Left hindlimb (tissue), 1 donor: ENCODE data around the gene ARFGAP1.
"Not testable (repeated sequence)": the region's sequence is repeated elsewhere in the genome, so short reads cannot be mapped to it uniquely, and the experiment has no call there.

Experiments
- DNase-seq: peaks from one replicate; pipeline ENCODE4 v3.0.0-alpha.2; 2018

ARFGAP1 gene

DNA sequence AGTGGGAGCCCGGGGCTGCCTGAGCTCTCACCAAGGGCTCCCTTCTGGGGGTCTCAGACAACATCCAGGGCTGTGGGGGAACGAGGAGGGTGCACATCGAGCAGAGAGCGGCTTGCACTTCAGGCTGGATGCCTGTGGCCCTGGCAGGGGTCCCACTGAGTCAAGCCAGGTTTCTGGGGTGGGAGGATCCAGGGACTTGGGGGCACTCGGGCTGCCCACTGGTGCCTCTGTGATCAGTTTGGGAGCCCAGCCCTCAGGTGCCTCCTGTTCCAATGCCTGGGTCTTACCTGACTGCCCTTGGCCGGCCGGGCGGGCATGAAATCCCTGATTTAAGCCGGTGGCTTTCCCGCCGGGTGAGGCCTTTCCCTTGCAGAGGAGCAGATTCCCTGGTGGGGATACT, 20.8 kb downstream of the ARFGAP1 start:
- no peak for DNase-seq

DNA sequence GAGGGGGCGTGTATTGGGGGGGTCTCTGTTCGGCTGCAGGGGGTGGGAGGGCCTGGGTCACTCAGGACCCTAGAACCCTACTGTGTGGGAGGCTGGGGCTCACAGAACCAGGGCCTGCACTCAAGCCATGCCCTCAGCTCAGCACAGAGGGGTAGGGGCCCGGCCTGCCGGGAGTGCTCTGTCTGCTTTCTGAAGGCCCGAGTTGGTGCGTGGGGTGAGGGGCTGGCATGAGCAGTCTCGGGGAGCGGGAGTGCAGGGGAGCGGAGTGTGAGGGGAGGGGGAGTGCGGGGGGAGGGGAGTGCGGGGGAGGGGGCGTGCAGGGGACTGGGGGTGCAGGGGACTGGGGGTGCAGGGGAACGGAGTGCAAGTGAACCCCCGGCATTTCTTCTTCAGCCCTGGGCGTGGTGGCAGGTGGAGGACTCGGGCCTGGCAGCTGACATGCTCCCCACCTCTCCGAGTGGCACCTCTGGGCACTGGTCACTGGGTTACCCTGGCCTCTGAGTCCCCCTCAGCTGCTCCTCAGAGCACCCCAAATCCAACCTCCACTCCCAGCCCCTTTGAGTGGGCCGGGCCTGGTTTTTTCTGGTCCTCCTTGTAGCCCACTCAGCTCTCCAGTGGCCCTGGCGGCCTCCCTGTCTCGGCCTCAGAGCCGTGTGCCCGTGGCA, 21.4 kb downstream of the ARFGAP1 start:
- DNase-seq = no peak

DNA sequence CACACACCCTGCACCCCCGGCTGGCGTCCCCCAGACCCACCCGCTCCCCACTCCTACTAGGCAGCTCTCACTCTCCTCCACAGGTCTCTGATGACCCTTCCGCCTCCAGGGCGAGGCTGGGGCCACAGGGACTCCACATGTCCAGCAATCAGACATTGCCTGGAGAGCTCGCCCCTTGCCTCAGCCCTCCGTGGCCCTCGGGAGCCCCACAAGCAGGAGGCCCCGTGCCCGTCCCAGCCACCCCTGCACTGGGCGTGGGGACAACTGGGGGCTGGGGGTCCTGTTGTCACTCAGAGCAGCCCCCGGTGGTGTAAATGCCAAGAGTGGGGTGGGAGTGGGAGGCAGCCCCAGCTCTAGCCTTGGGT, 21.9 kb downstream of the ARFGAP1 start:
- DNase-seq = no peak

DNA sequence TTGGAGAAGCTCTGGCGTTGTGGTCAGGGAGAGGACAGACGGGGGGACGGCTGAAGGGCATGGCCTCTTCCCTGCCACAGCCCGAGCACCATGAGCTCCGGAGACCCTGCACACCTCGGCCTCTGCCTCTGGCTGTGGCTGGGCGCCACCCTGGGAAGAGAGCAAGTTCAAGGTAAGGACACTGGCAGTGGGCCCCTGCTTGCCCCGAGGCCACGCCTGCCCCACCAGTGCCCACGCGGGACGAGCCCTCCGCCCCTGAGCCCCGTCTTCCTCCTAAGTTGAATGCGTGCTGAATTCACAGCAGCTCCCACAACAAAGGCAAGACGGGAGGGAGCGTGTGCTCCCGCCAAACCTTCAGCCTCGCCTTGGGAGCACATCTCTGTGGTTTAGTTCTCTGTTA, 22.4 kb downstream of the ARFGAP1 start:
- no peak for DNase-seq

DNA sequence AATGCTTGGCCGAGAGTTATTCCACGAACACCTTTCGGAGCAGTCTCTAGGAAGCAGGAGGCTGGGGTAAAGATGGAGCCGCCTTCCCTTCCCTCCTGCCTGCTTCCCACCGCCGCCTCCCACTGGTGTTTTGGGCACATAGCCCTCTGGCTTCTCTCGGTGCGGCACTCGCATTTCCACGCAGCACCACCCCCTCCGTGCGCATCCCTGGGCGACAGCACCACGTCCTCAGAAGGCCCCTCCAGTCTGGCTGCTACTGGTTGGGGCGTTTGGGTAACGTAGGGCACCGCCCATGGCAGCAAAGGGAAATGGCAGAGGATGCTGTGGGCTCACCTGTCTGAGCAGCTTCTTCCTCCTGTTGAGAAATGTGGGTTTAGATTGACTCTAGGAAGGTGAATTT, 22.8 kb downstream of the ARFGAP1 start:
- no peak for DNase-seq

DNA sequence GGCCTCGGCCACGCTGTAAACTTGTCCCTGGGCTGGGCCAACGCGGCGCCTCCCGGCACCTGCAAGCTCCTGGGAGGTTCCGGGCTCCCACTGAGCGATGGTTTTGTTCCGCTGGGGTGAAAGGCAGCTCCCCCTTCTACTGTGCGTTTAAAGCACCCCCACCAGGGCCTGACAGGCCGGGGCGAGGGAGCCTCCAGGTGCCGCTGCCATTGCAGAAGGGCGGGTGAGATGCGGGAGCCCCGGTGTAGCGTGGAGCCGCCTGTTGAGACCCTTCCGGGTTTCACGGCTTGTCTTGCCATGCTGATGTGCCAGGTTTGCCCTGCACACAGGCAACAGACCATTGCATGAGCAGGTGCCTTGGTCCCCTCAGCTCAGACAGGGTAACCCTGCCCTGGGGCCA, 23.2 kb downstream of the ARFGAP1 start:
- DNase-seq = no peak

DNA sequence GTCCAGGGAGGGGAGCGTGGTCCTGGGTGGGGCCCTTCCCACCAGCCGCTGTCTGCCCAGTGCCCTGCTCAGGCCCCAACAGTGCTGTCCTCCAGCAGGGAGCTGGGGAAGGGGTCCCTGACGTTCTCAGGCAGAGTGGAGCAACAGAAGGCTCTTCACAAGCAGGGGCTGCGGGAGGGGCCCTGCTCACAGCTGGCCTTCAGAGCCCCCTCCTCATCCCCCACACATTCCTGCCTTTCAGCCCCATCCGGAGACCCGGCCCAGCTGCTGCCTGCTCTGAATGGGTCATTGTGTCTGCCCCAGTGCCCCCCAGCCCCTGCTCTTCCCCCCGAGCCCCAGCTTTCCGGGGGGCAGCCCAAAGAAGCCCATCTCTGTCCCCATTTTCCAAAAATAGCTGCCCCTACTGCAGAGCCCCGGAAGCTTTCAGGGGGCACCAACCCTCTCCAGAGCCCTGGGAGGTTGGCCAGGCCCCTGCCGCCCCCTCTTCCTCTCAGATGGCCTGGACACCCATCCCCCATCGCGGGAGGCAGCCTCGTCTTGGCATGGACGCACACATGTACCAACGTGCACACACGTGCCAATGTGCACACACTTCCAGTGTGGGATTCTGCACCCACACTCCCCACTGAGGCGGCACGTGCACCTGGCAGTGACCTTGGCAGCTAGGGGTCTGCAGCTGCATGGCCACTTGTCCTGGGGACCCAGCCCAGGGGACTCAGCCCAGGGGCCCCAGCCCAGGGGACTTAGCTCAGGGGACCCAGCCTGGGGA, 24.1 kb downstream of the ARFGAP1 start:
- DNase-seq = no peak

DNA sequence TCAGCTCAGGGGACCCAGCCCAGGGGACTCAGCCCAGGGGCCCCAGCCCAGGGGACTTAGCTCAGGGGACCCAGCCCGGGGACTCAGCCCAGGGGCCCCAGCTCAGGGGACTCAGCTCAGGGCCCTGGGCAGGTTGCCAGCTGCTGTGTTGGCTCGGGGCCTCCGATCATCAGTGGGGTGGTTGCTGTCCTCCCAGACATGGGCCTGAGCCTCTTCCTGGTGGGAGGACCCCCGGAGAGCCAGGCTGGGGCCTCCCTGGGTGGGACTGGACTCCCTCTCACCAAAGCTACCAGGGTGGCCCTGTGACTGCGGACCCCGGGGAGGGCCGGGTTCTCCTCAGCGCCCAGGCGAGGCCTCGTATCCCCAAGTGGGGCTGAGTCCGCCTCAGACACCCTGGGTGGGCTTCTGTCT, 24.8 kb downstream of the ARFGAP1 start:
- DNase-seq = no peak

DNA sequence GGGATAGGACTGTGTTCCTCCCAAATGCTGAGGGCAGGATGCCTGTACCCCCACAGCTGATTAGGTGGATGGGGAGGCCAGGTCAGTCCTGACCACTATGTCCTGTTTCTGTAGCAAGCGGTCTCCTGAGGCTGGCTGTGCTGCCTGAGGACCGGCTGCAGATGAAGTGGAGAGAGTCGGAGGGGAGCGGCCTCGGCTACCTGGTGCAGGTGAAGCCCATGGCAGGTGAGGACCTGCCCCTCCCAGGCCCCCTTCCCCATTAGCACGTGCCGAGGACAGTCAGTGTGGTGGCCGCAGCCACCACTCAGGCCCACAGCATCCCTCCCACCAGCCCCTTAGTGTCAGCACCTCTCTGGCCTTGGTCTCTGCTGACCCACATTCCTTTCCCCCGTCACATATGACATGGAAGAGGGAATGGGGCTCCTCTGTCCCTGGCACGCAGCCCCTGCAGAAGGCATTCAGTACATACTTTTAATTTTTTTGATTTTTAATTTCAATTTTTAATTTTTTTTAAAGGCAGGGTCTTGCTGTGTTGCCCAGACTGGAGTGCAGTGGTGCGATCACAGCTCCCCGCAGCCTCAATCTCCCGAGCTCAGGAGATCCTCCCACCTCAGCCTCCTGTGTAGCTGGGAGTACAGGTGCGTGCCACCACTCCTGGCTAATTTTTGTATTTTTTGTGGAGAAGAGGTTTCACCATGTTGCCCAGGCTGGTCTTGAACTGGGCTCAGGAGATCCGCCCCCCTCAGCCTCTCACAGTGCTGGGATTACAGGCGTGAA, 25.4 kb downstream of the ARFGAP1 start:
- no peak for DNase-seq

DNA sequence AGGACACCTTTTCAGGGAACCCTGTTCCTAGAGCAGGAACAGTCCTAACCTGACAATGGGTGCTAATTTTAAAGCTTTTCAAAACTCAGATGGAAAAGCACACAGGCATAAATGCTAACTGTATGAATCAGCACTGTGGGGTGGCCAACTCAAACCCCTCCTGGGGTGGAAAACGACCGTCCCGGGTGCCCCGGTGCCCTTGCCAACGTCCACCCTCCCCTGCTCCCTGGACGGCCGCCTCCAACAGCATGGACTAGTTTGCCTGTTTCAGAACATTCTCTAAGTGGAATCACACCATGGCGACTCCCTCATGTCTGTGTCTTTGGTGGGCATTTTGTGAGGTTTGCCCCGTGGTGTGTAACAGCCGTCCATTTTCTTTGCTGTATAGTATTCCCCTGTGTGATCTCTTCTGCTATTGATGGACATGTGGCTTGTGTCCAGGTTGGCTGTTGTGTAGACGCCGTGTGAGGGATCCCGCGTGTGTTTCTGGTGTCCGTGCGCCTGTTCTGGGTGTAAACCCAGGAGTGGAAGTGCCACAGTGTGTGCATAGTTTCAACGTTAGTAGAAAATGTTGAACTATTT, 26.2 kb downstream of the ARFGAP1 start:
- no peak for DNase-seq

DNA sequence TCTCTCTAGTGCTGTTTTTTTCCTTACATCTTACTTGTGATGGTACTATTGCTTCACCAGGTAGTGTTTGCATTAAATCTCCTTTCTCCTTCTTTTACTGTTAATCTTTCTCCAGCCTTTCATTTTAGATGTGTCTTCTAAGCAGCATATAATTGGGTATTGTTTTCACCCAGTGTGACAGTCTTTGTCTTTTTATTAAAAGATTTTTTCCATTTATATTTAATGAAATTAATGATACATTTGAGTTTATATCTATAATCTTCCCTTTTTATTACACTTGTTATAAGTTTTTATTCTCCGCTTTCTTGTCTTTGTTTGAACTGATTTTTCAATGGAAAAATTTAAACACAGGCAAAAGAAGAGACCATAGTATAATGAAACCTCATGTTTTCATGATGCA, 29.1 kb downstream of the ARFGAP1 start:
- no peak for DNase-seq

DNA sequence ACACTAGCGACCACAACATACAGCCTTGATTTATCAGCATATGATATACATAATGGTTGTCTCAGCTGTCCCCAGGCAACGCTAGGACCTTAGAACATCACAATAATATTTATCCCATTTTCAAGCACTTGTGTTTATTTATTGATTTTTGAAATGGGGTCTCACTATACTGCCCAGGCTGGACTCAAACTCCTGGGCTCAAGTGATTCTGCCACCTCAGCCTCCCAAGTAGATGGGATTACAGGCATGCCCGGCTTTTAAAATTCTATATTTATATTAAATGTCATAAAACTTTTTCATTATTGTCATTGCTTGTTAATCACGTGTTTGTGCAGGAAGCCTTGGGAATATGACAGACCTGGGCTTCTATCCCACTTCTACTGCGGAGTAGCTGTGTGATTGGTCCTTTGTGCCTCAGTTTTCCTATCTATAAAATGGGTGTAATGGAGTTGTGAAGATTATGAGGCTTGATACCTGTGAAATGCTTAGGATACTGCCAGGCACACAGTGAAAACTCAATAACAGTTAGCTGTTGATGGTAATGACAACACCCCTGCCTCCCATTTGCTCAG, 30.6 kb downstream of the ARFGAP1 start:
- DNase-seq = no peak

DNA sequence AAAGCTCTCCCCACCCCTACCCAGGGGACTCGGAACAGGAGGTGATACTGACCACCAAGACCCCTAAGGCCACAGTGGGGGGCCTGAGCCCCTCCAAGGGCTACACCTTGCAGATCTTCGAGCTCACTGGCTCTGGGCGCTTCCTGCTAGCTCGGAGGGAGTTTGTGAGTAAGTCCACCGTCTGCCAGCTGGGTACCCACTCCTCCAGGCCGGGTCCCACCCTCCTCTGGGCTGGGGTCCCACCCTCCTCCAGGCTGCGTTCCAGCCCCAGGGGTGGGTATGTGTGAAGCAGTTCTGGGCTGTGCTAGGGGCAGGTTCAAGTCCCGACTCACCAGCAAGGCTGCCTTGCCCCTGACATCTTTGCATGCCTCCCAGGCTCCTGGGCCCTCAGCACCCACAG, 32.8 kb downstream of the ARFGAP1 start:
- DNase-seq = no peak

DNA sequence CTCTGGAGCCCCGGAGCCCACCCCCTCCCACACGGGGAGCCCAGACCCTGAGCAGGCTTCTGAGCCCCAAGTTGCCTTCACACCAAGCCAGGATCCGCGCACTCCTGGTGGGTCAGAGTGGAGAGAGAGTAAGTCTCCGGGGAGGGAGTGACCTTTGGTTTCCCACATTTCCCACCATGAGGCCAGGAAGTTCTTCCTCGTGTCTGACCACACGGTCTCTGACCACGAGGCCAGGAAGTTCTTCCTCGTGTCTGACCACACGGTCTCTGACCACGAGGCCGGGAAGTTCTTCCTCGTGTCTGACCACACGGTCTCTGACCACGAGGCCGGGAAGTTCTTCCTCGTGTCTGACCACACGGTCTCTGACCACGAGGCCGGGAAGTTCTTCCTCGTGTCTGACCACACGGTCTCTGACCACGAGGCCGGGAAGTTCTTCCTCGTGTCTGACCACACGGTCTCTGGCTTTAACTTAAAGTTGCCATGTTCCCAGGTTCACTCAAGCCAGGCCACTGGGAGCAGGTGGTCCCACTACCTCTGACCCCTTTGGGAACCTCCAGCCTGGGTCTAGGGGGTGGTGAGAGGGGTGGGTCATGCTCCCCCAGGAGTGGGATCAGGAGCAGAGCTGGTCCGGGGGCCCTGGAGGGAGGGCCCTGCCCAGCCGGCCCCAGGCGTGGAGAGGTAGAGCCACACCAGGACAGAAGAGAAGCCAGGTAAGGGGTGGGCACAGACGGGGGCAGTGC, 33.5 kb downstream of the ARFGAP1 start:
- not testable (repeated sequence) for DNase-seq

DNA sequence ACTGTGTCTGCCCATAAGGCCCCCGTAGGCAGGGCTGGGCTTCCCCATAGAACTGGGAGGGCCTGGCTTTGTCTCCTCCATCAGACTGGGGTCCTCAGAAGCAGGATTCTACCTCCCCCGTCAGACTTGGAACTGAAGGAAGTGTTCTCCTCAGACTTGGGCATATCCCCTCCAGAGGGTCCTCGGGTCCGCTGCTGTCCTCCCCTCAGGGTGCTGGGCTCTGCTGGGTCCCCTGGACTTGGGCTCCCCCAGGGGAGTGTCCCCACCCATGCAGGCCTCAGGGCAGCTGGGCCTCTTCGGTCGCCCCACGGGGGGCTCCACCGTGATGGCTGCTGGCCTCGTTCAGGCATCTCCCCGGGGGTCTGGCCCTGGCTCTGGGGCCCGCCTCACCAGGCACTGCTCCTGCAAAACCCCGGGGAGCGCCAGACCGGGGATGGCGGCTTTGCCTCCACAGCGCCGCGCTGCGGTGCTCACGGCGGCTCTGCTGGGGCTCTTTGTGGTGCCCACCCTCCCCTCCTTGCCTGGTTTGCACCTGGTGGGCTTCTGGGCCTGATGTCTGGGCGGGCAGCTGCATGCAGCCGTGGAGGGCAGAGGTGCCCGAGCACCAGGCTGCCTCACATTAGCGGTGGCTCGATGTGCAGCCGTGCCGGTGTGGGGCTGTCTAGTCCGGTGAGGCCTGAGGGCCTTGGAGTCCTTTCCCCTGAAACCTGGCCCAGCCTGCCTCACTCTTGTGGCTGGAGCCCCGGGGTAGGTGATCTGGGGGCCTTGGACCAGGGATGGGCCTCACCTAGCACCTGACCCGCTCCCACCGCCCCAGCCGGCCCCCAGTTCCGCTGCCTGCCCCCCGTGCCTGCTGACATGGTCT, 34.3 kb downstream of the ARFGAP1 start:
- no peak for DNase-seq

DNA sequence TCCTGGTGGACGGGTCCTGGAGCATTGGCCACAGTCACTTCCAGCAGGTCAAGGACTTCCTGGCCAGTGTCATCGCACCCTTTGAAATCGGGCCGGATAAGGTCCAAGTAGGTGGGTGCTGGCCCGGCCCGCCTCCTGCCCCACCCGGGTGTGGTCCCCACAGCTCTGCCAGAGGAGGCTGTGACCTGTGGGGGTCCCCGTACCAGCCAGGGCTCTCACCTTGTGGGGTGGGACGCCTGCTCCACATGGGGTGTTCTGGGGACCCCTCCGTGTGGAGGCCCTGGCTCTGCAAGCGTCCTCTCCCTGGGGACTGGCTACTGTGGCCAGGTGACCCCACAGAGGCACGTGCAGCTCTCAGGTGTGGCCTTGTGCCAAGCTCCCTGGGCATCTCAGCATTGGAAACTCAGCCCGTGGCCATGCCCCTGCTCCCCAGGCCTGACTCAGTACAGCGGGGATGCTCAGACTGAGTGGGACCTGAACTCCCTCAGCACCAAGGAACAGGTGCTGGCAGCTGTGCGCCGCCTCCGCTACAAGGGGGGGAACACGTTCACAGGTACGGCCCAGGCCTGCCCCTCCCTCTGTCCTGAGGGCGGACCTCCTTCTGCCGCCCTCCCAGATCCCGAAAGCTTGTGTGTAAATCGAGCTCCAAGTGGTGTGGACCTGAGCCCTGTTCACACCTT, 35.1 kb downstream of the ARFGAP1 start:
- DNase-seq = no peak

DNA sequence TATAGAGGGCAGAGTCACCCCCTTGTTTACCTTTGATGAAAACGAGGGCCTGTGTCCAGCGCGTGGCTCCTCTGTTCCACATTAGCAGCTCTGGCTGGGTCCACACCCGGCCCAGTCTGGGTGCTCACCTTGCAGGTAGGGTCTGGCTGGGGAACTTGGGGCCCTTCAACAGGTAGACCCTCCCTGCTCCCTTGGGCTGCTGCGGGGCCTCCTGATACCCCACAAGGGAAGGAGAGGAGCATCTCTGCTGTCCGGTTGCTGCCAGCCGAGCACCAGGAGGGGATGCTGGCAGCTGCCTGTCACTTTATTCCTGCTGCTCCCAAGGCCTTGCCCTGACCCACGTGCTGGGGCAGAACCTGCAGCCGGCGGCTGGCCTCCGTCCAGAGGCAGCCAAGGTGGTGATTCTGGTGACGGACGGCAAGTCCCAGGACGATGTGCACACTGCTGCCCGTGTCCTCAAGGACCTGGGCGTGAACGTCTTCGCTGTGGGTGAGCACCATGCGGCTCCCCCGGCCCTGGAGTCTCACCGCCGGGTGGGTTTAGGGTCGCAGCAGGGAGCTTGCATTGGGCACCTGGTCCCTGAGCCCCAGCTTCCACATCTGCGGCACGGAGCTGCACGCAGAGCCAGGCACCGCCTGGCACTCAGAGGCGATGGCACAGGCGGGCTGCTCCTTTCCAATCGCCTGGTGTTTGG, 35.8 kb downstream of the ARFGAP1 start:
- DNase-seq = no peak

DNA sequence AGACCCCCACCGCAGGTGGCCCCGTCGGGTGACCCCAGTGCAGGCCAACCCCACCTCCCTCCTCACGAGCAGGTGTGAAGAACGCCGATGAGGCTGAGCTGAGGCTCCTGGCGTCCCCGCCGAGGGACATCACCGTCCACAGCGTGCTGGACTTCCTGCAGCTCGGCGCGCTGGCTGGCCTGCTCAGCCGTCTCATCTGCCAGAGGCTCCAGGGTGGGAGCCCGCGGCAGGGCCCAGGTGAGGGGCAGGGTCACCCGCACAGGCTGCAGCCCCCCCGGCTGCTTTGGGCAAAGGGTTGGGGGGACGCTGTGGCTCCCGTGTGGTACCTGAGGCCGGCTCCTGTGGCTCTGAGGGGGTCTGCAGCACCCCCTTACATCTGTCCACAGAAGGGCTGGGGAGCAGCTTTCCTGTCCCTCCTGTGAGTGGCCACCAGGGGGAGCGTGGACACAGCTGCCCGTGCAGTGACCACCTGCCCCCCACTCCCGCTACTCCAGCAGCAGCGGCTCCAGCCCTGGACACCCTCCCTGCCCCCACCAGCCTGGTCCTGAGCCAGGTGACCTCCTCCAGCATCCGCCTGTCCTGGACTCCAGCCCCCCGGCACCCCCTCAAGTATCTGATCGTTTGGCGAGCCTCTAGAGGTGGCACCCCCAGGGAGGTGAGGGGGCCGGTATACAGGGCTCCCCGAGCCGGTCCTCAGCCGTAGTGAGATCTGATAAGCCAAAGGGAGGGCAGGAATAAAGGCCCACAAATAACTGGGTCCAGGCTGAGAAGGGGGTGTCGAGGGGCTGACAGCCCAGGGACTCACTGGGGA, 36.9 kb downstream of the ARFGAP1 start:
- peak; percentile 74 for DNase-seq

DNA sequence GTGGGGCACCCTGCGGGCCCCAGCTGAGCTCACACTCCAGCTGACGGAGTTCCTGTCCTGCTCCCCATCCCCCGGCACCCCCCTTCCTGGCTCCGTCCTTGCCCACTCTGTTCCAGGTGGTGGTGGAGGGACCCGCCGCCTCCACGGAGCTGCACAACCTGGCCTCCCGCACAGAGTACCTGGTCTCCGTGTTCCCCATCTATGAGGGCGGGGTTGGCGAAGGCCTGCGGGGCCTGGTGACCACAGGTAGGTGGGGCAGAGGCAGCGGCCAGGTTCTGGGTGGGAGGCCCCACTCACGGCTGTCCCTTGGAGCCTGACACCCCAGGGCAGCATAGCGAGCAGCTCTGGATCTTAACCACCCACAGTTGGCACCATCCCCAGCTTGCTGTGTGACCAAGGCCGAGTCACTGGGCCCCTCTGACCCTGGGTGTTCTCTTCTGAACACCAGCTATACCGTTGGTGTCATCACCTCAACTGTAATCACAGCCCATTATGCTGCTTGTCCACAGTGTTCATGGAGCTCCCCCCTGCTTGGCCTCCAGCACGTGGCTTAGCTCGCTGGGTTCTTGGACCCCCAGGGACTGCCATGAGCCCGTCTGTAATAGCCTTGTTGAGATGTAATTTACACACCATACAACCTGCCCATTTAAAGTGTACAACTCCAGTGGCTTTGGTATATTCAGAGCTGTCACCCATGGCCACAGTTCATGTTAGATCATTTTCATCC, 37.8 kb downstream of the ARFGAP1 start:
- no peak for DNase-seq
